ENCODE results near the gene ZNF846. TPM values are rescaled to one million over a fixed set of nuclear protein-coding genes. Genes with fewer than 3 reads are reported as not detected.

The ZNF846 gene
- polyA plus RNA-seq, 1 donor (not counting 4 experiments of a cell fraction or from before 2014, with no cell fraction given) = 8.9 TPM

GRCh38 chr19:9811139-9811538 lies 42.6 kb upstream of the ZNF846 start:
- no peaks in the 10 kb centered on the region for H3K9me1 ChIP-seq (ENCODE audit: control insufficient read depth, extremely low read depth, insufficient read depth, low read length)
- no peak overlapping the region for H3K27ac ChIP-seq (ENCODE audit: control insufficient read depth, insufficient read depth, low read length)
- H3K9ac ChIP-seq (ENCODE audit: control insufficient read depth, extremely low read depth, insufficient read depth, low read length) = no peak overlapping the region
- peaks cover 9% of the 10 kb centered on the region for H3K79me2 ChIP-seq (ENCODE audit: control insufficient read depth, insufficient read depth, low read length)
- no peak overlapping the region for H3K4me2 ChIP-seq (ENCODE audit: control insufficient read depth, extremely low read depth, insufficient read depth, low read depth, low read length)
- H3K27me3 ChIP-seq (ENCODE audit: control insufficient read depth, extremely low read depth, insufficient read depth, low read length) = no peaks in the 10 kb centered on the region
- H3K4me1 ChIP-seq (ENCODE audit: control insufficient read depth, extremely low read depth, insufficient read depth, low read length) = no peaks in the 10 kb centered on the region
- H4K20me1 ChIP-seq (ENCODE audit: control insufficient read depth, extremely low read depth, insufficient read depth, low read length) = no peaks in the 10 kb centered on the region
- no peak overlapping the region for H3K4me3 ChIP-seq (ENCODE audit: control insufficient read depth in 2 of 3, extremely low read depth in 1 of 3, insufficient read depth in 2 of 3, low read depth in 1 of 3, low read length in 3 of 3)
- FAIRE-seq (no peak), DNase-seq (ENCODE audit: low read depth, low spot score) (no peak)
- H3K36me3 ChIP-seq (ENCODE audit: control insufficient read depth in 2 of 2, extremely low read depth in 1 of 2, insufficient read depth in 2 of 2, low read length in 2 of 2) = peaks cover 18 to 21% of the 10 kb centered on the region in 2 experiments
- dilution Hi-C loops (cut with MboI; ENCODE audit: extremely low pct_ligation_motif_present, low sequenced_read_pairs) = no loop called here
- H3K9me3 ChIP-seq (ENCODE audit: control insufficient read depth, low read depth, low read length) = no peaks in the 10 kb centered on the region
- no peak for TF ChIP-seq EZH2 (IDR thresholded peaks at IDR 0.05; ENCODE audit: low read length)
- TF ChIP-seq CTCF (optimal IDR thresholded peaks at IDR 0.05 in 1 of 3, IDR thresholded peaks at IDR 0.05 in 1 of 3, conservative IDR thresholded peaks at IDR 0.05 in 1 of 3; ENCODE audit: extremely low read depth in 1 of 3, insufficient read depth in 2 of 3, low read length in 3 of 3) = no peak
- H2AFZ ChIP-seq (ENCODE audit: control insufficient read depth, low read length) = no peak overlapping the region

GRCh38 chr19:9808855-9809824 lies 40.6 kb upstream of the ZNF846 start:
- dilution Hi-C loops (cut with MboI; ENCODE audit: extremely low pct_ligation_motif_present, low sequenced_read_pairs) = no loop called here
- H3K36me3 ChIP-seq (ENCODE audit: control insufficient read depth in 2 of 2, extremely low read depth in 1 of 2, insufficient read depth in 2 of 2, low read length in 2 of 2) = peaks cover 18 to 26% of the 10 kb centered on the region in 2 experiments
- H3K9me1 ChIP-seq (ENCODE audit: control insufficient read depth, extremely low read depth, insufficient read depth, low read length) = no peaks in the 10 kb centered on the region
- peaks cover 2% of the 10 kb centered on the region for H3K79me2 ChIP-seq (ENCODE audit: control insufficient read depth, insufficient read depth, low read length)
- no peaks in the 10 kb centered on the region for H4K20me1 ChIP-seq (ENCODE audit: control insufficient read depth, extremely low read depth, insufficient read depth, low read length)
- FAIRE-seq (no peak), DNase-seq (ENCODE audit: low read depth, low spot score) (no peak)
- H3K9me3 ChIP-seq (ENCODE audit: control insufficient read depth, low read depth, low read length) = no peaks in the 10 kb centered on the region
- no peak overlapping the region for H3K9ac ChIP-seq (ENCODE audit: control insufficient read depth, extremely low read depth, insufficient read depth, low read length)
- TF ChIP-seq EZH2 (IDR thresholded peaks at IDR 0.05; ENCODE audit: low read length) (no peak), CTCF (optimal IDR thresholded peaks at IDR 0.05 in 1 of 3, IDR thresholded peaks at IDR 0.05 in 1 of 3, conservative IDR thresholded peaks at IDR 0.05 in 1 of 3; ENCODE audit: extremely low read depth in 1 of 3, insufficient read depth in 2 of 3, low read length in 3 of 3) (no peak)
- H3K27ac ChIP-seq (ENCODE audit: control insufficient read depth, insufficient read depth, low read length) = no peak overlapping the region
- no peak overlapping the region for H3K4me3 ChIP-seq (ENCODE audit: control insufficient read depth in 2 of 3, extremely low read depth in 1 of 3, insufficient read depth in 2 of 3, low read depth in 1 of 3, low read length in 3 of 3)
- H3K27me3 ChIP-seq (ENCODE audit: control insufficient read depth, extremely low read depth, insufficient read depth, low read length) = no peaks in the 10 kb centered on the region
- no peaks in the 10 kb centered on the region for H3K4me1 ChIP-seq (ENCODE audit: control insufficient read depth, extremely low read depth, insufficient read depth, low read length)
- H3K4me2 ChIP-seq (ENCODE audit: control insufficient read depth, extremely low read depth, insufficient read depth, low read depth, low read length) = no peak overlapping the region
- H2AFZ ChIP-seq (ENCODE audit: control insufficient read depth, low read length) = no peak overlapping the region
